Central memory CD8-positive, alpha-beta T cell (primary cell): ENCODE data around the gene G3BP2.
A peak's percentile ranks its signal among the peaks of the same experiment; 100 is the strongest.
"Not testable (repeated sequence)": the region's sequence is repeated elsewhere in the genome, so short reads cannot be mapped to it uniquely, and the experiment has no call there.

Source experiments
- ATAC-seq: fragments of 150-1000 bp; cut with Tn5 transposase; replicated peaks from 2 replicates; pipeline ENCODE4 v1.10.0; 2022; ENCODE audit warnings: mild to moderate bottlenecking, moderate FRiP score, moderate number of reproducible peaks; ENCODE audit not compliant: poor library complexity, severe bottlenecking; ENCODE audit errors: extremely low read depth
- DNase-seq, 2 donors: peaks; one replicate each; pipeline ENCODE4 v3.0.0; 2021; ENCODE audit warnings: low spot score in 2 of 2
- H3K27ac Mint-ChIP-seq: one replicate; pipeline ENCODE4 v1.8.0; 2022; ENCODE audit warnings: low read depth, mild to moderate bottlenecking, moderate library complexity, mixed read lengths
- H3K27me3 Mint-ChIP-seq: one replicate; pipeline ENCODE4 v1.8.0; 2022; ENCODE audit warnings: mixed read lengths
- H3K36me3 Mint-ChIP-seq: one replicate; pipeline ENCODE4 v1.8.0; 2022; ENCODE audit warnings: mild to moderate bottlenecking, moderate library complexity, mixed read lengths; ENCODE audit not compliant: insufficient read depth
- H3K4me1 Mint-ChIP-seq: one replicate; pipeline ENCODE4 v1.8.0; 2022; ENCODE audit warnings: mixed read lengths
- H3K4me3 Mint-ChIP-seq: one replicate; pipeline ENCODE4 v1.8.0; 2022; ENCODE audit warnings: mild to moderate bottlenecking, moderate library complexity, mixed read lengths
- H3K9me3 Mint-ChIP-seq: one replicate; pipeline ENCODE4 v1.8.0; 2022; ENCODE audit warnings: mixed read lengths

G3BP2 gene

GRCh38 chr4:75678473-75678872 is 5.3 kb upstream of the G3BP2 start:
- ATAC-seq (no peak), DNase-seq (no peak)
- peaks cover 15% of the 10 kb centered on the region for H3K4me1 Mint-ChIP-seq
- peaks cover 6% of the 10 kb centered on the region for H3K36me3 Mint-ChIP-seq
- H3K4me3 Mint-ChIP-seq, result no peak overlapping the region
- no peaks in the 10 kb centered on the region for H3K9me3 Mint-ChIP-seq
- H3K27ac Mint-ChIP-seq, result no peak overlapping the region
- H3K27me3 Mint-ChIP-seq, result no peaks in the 10 kb centered on the region

- H3K36me3 Mint-ChIP-seq, result peaks cover 20% of the 10 kb centered on the region
- DNase-seq (no peak), ATAC-seq (no peak)
- H3K4me1 Mint-ChIP-seq, result peaks cover 33% of the 10 kb centered on the region
- no peak overlapping the region for H3K27ac Mint-ChIP-seq
- peak overlapping the region; percentile 23 for H3K4me3 Mint-ChIP-seq
- no peaks in the 10 kb centered on the region for H3K9me3 Mint-ChIP-seq
- no peaks in the 10 kb centered on the region for H3K27me3 Mint-ChIP-seq
Observed at GRCh38 chr4:75675004-75675531, 1.9 kb upstream of the G3BP2 start.

- DNase-seq, result no peak
- Mint-ChIP-seq H3K27me3 (no peaks in the 10 kb centered on the region), H3K27ac (peak overlapping the region; percentile 99), H3K9me3 (no peaks in the 10 kb centered on the region), H3K4me1 (peaks cover 44% of the 10 kb centered on the region), H3K36me3 (peaks cover 21% of the 10 kb centered on the region), H3K4me3 (peak overlapping the region; percentile 100)
- no peak for ATAC-seq
Observed at GRCh38 chr4:75673959-75674328, 733 bp upstream of the G3BP2 start.

DNA sequence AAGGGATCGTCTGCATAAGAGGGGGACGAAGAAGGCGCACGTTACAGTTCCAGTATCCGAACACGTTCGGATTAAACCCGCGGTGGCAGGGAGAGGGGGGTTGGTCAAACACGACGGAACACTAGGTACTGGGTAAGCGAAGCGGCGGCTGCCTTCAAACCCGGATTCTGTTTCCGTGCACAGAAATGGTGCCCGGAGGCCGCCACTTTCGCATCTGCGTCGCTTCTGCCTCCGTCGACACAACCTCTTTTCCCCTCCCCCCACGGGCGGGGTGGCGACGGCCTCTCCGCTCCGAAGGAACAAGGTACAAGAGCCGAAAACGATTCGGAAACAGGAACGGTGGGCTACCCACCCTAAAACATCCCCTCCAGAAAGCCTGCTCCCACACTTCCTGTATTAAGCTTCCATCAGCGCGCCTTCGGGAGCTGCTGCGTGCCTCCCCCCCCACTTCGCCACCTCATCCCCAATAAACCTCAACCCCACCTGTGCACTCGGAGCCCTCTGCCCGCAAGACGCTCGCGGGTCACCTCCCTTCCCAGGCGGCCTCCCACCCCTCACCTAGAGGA is 667 bp downstream of the G3BP2 start:
- ATAC-seq (peak; percentile 45), DNase-seq (peak; percentile 69)
- Mint-ChIP-seq H3K27ac (peak overlapping the region; percentile 99), H3K4me1 (peaks cover 58% of the 10 kb centered on the region), H3K4me3 (peak overlapping the region; percentile 100), H3K27me3 (no peaks in the 10 kb centered on the region), H3K9me3 (no peaks in the 10 kb centered on the region), H3K36me3 (peaks cover 23% of the 10 kb centered on the region)

DNA sequence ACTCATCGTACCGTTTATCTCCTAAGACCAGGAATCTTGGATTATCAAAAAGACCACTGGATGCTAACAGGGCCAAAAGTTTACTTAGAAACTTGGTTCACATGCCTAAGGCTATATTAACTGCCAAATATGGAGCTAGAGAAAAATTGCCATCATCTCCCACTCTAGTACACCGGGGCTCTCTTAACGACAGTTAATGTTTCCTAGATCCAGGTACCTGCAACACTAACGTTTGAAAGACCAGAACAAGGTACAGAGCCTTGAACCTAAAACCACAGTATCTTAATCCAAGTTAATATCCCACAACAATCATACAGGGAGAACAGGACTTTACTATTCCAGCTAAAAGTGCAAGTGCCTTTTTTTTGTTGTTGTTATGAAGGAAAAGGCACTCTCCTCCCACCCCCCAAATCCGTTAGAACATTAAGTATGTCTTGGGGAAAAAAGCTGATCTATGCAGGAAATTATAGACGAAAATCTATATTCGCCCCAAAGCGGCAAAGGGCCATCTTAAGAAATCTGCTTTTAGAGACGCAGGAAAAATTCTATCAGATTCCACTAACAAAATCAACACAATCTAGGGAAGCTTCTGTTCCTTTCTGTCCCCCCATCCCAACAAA is 1.3 kb downstream of the G3BP2 start:
- peaks cover 25% of the 10 kb centered on the region for H3K36me3 Mint-ChIP-seq
- no peak for DNase-seq

DNA sequence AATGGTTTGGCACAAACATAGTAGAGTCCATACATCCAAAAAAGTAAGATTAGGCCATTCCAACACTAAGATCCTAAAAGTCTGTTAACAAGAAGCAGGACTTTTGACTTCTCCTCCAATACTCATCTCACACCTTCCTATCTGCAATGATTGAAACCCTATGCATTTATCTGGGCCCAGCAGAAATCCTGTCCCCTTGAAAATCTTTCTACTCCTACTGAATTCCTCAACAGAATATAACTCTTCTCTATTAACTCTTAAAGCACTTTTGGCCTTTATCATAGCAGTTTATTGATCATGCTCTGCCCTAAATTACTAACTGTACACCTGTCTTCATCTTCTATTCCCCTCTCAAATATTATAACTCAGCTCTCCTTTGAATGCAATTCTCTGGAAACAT is 4.6 kb downstream of the G3BP2 start:
- H3K9me3 Mint-ChIP-seq, result no peaks in the 10 kb centered on the region
- H3K27me3 Mint-ChIP-seq, result no peaks in the 10 kb centered on the region
- ATAC-seq (no peak), DNase-seq (no peak)
- peak overlapping the region; percentile 7 for H3K4me3 Mint-ChIP-seq
- peaks cover 74% of the 10 kb centered on the region for H3K4me1 Mint-ChIP-seq
- peak overlapping the region; percentile 0 for H3K27ac Mint-ChIP-seq
- peaks cover 35% of the 10 kb centered on the region for H3K36me3 Mint-ChIP-seq

More for the DNA sequence above, 1.3 kb downstream of the G3BP2 start:
- Mint-ChIP-seq H3K9me3 (no peaks in the 10 kb centered on the region), H3K4me3 (peak overlapping the region; percentile 100), H3K27ac (peak overlapping the region; percentile 99), H3K27me3 (no peaks in the 10 kb centered on the region), H3K4me1 (peaks cover 63% of the 10 kb centered on the region)
- no peak for ATAC-seq

DNA sequence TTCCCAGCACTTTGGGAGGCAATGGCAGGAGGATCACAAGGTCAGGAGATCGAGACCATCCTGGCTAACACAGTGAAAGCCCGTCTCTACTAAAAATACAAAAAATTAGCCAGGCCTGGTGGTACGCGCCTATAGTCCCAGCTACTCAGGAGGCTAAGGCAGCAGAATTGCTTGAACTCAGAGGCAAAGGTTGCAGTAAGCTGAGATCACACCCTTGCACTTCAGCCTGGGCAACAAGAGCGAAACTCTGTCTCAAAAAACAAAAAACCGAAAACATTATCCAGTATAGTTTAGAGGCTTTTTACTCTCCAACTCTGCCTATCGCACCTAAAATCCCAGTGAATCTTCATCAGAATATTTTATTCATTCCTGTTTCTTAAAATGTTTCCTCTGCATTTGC is 5.6 kb downstream of the G3BP2 start:
- Mint-ChIP-seq H3K36me3 (peaks cover 25% of the 10 kb centered on the region), H3K4me3 (peak overlapping the region; percentile 7), H3K4me1 (peaks cover 69% of the 10 kb centered on the region)
- H3K27me3 Mint-ChIP-seq, DNase-seq, H3K9me3 Mint-ChIP-seq, H3K27ac Mint-ChIP-seq, ATAC-seq: not testable (repeated sequence)

GRCh38 chr4:75666299-75666698 is 6.9 kb downstream of the G3BP2 start:
- Mint-ChIP-seq H3K9me3 (no peaks in the 10 kb centered on the region), H3K27me3 (no peaks in the 10 kb centered on the region), H3K36me3 (peaks cover 27% of the 10 kb centered on the region), H3K4me1 (peaks cover 64% of the 10 kb centered on the region), H3K4me3 (peak overlapping the region; percentile 5), H3K27ac (peak overlapping the region; percentile 71)
- ATAC-seq (no peak), DNase-seq (no peak)

DNA sequence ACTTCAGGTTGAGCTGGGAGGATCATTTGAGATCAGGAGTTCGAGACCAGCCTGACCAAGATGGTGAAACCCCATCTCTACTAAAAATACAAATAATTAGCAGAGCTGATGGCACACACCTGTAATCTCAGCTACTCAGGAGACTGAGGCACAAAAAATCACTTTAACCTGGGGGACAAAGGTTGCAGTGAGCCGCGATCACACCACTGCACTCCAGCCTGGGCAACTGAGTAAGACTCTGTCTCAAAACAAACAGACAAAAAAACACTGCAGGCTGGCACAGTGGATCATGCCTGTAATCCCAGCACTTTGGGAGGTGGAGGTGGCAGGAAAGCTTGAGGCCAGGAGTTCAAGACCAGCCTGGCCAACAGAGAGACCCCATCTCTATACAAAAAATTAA is 8.6 kb downstream of the G3BP2 start:
- Mint-ChIP-seq H3K4me1 (peaks cover 48% of the 10 kb centered on the region), H3K27ac (peak overlapping the region; percentile 71), H3K36me3 (peaks cover 33% of the 10 kb centered on the region)
- not testable (repeated sequence) for H3K9me3 Mint-ChIP-seq, ATAC-seq, DNase-seq, H3K4me3 Mint-ChIP-seq, H3K27me3 Mint-ChIP-seq

- Mint-ChIP-seq H3K4me1 (peaks cover 41% of the 10 kb centered on the region), H3K27ac (no peak overlapping the region), H3K9me3 (no peaks in the 10 kb centered on the region), H3K36me3 (peaks cover 45% of the 10 kb centered on the region), H3K27me3 (no peaks in the 10 kb centered on the region), H3K4me3 (no peak overlapping the region)
- ATAC-seq, result no peak
- DNase-seq, result no peak
Observed at GRCh38 chr4:75662626-75663025, 10.6 kb downstream of the G3BP2 start.

GRCh38 chr4:75660491-75660890 is 12.7 kb downstream of the G3BP2 start:
- H3K27ac Mint-ChIP-seq, result no peak overlapping the region
- ATAC-seq, result no peak
- no peak for DNase-seq
- H3K36me3 Mint-ChIP-seq, result peaks cover 60% of the 10 kb centered on the region
- no peak overlapping the region for H3K4me3 Mint-ChIP-seq
- no peaks in the 10 kb centered on the region for H3K27me3 Mint-ChIP-seq
- no peaks in the 10 kb centered on the region for H3K9me3 Mint-ChIP-seq
- H3K4me1 Mint-ChIP-seq, result peaks cover 36% of the 10 kb centered on the region

DNA sequence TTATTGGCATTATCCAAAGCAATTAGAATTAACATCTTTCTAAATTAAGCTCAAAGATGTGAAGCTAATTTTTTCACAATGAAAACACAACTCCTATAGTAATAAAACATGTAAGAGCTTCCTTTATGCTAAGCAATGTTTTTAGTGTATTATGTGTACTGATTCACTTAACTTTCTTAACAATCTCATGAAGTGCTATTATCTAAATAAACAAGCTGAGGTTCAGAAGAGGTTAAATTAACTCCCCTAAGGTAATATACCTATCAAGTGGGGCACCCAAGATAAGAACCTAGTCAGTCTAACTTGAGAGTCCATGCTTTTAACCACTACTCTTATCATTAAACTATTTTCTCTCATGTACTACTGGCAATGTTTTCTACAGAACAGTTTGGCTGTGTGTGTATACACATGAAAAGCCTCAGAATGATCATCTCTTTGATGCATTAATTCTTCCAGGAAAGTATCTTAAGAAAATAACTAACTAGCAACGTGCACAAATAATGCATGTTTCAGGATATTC is 13.6 kb downstream of the G3BP2 start:
- Mint-ChIP-seq H3K4me3 (no peak overlapping the region), H3K27ac (no peak overlapping the region), H3K27me3 (no peaks in the 10 kb centered on the region), H3K4me1 (peaks cover 36% of the 10 kb centered on the region), H3K9me3 (no peaks in the 10 kb centered on the region), H3K36me3 (peaks cover 61% of the 10 kb centered on the region)
- ATAC-seq, result no peak
- DNase-seq, result no peak

- Mint-ChIP-seq H3K4me1 (peaks cover 43% of the 10 kb centered on the region), H3K4me3 (no peak overlapping the region), H3K27ac (no peak overlapping the region), H3K27me3 (no peaks in the 10 kb centered on the region), H3K9me3 (no peaks in the 10 kb centered on the region), H3K36me3 (peaks cover 64% of the 10 kb centered on the region)
- DNase-seq (no peak), ATAC-seq (no peak)
Observed at GRCh38 chr4:75658876-75659275, 14.3 kb downstream of the G3BP2 start.
